Right cardiac atrium (tissue), 5 donors: ENCODE measurements around the gene OR8G5. TPM values are rescaled to one million over a fixed set of nuclear protein-coding genes. Genes with fewer than 3 reads are reported as not detected.

Experiments
- ATAC-seq, 2 donors: fragments of 200-7000 bp; cut with Tn5 transposase; one replicate each; pipeline versions ENCODE4 v1.8.0 to v1.9.1; 2020; ENCODE audit warnings: moderate library complexity in 2 of 2, mild to moderate bottlenecking in 1 of 2
- DNase-seq, 3 donors: peaks; one replicate each; pipeline ENCODE4 v3.0.0-alpha.2; 2020
- H3K27ac ChIP-seq: one replicate; pipeline ENCODE4 v1.5.1; 2013; ENCODE audit warnings: mild to moderate bottlenecking, low read length, control low read depth, moderate library complexity
- H3K27me3 ChIP-seq: one replicate; pipeline ENCODE4 v1.6.1; 2013; ENCODE audit not compliant: control insufficient read depth, insufficient read depth
- H3K4me1 ChIP-seq: one replicate; pipeline ENCODE4 v1.6.1; 2013; ENCODE audit warnings: low read length; ENCODE audit not compliant: control insufficient read depth, insufficient read depth
- H3K4me3 ChIP-seq: one replicate; pipeline ENCODE4 v1.5.1; 2013; ENCODE audit warnings: low read length, control low read depth
- H3K9me3 ChIP-seq: one replicate; pipeline ENCODE4 v1.6.1; 2013; ENCODE audit warnings: low read length; ENCODE audit not compliant: control insufficient read depth
- WGBS: extraction: QIAGEN DNeasy Blood & Tissue Kit; methylation state at CpG from one replicate; pipeline ENCODE4 v1.1.7; 2013; 5-methylcytosine and 5-hydroxymethylcytosine counted together
- intact Hi-C, 4 donors: fragments of 100-400 bp; cut with DNase I; formaldehyde crosslinking; loops; one replicate each; pipeline versions ENCODE4 v1.11.0 to v1.14.0; 2022 to 2023
- polyA plus RNA-seq: library from polyadenylated mRNA; stranded (reverse); fragments of 200-250 nt; gene quantifications from one replicate; pipeline ENCODE4 v1.2.3, GENCODE V29; 2013
- total RNA-seq, 4 donors: library from RNA; stranded (reverse); fragmentation: NEBNext Ultra II Directional; extraction: Animal tissue kit (Norgen Biotek cat#: 25700); gene quantifications; one replicate each; pipeline ENCODE4 v1.2.1, GENCODE V29; 2021
- donor health status: healthy with polysubstance abuse.
- donor health status: DM: no; HTN: yes; CAD: no.
- donor health status: DM: no; HTN: no; CAD: no.
- donor health status: DM: no; HTN: yes; CAD: no; lungs with severe emphysema.
- donor health status: DM: yes; HTN: yes; CAD: no.

OR8G5 gene
- total and polyA plus RNA-seq, 5 donors: not detected

DNA sequence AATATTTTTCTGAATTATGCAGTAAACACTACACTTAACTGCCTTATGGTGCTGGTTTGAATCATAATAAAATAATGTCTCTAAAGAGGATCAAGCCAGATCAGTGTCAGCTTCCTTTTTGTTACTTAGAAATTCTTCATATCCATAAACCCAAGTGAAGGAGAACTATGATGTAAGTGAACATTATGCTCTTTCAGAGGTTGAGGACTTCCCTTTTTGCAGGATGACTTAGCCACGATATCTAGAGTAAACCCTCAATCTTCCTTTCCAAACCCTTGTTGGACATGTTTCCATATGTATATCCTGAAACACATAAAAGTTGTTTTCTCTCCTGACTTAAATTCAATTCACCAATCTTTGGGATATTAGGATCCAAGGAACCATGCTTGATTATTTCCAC is 38.5 kb downstream of the OR8G5 start:
- intact Hi-C loops: no loop called here
- DNase-seq (no peak), ATAC-seq (no peak)
- no peaks in the 10 kb centered on the region for H3K4me1 ChIP-seq
- H3K27me3 ChIP-seq: no peaks in the 10 kb centered on the region
- no peak overlapping the region for H3K27ac ChIP-seq
- WGBS: 66% methylated on average over 1 of the region's 1 CpG
- no peak overlapping the region for H3K4me3 ChIP-seq
- H3K9me3 ChIP-seq: no peaks in the 10 kb centered on the region

DNA sequence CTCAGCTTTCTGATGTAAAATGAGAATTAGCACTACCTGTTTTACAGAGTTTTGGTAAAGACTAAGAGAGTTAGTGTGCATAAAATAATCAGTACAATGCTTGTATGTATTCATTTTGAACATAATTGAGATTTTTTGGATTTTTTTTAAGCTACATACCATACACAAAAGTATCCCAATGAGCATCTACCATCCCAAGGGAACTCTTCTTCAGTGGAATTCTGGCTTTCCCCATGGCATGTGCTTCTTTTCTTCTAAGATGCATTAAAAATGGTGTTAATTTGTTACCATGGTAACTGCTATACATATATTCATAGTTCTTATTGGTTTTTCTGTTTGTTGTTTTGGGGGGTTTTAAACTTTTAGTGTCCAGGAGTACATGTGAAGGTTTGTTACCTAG is 39.8 kb downstream of the OR8G5 start:
- ATAC-seq: no peak
- Histone ChIP-seq H3K4me1 (no peaks in the 10 kb centered on the region), H3K27me3 (no peaks in the 10 kb centered on the region), H3K9me3 (no peaks in the 10 kb centered on the region), H3K4me3 (no peak overlapping the region), H3K27ac (no peak overlapping the region)
- intact Hi-C loops: no loop called here
- DNase-seq: no peak

DNA sequence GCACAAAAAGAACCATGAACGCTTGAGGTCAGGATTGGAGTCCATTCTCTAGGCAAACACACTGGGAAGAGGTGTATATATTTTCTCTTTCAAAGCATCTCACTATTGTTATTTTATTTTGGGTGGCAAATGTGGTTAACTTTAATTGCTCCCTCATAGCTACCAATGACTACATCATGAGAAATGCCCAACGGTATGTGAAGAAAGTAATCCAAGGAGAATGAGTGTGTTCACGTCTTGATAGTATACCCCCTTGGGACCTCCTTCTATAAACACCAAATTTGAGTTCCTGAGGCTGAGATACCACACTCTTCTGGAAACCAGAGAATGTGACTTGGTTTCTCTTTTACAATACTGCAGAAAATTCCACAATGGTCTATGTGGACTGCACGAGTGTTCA is 41.7 kb downstream of the OR8G5 start:
- Histone ChIP-seq H3K27ac (no peak overlapping the region), H3K4me3 (no peak overlapping the region), H3K27me3 (no peaks in the 10 kb centered on the region), H3K9me3 (no peaks in the 10 kb centered on the region), H3K4me1 (no peaks in the 10 kb centered on the region)
- WGBS: 79% methylated on average over 4 of the region's 4 CpGs
- DNase-seq (no peak), ATAC-seq (no peak)
- intact Hi-C loops: no loop called here

- DNase-seq: no peak
- WGBS: 74% methylated on average over 3 of the region's 3 CpGs
- intact Hi-C loops: no loop called here
- Histone ChIP-seq H3K27ac (no peak overlapping the region), H3K4me3 (no peak overlapping the region), H3K27me3 (no peaks in the 10 kb centered on the region), H3K9me3 (no peaks in the 10 kb centered on the region), H3K4me1 (no peaks in the 10 kb centered on the region)
- no peak for ATAC-seq
Observed at GRCh38 chr11:124301548-124301947, 45.4 kb downstream of the OR8G5 start.

DNA sequence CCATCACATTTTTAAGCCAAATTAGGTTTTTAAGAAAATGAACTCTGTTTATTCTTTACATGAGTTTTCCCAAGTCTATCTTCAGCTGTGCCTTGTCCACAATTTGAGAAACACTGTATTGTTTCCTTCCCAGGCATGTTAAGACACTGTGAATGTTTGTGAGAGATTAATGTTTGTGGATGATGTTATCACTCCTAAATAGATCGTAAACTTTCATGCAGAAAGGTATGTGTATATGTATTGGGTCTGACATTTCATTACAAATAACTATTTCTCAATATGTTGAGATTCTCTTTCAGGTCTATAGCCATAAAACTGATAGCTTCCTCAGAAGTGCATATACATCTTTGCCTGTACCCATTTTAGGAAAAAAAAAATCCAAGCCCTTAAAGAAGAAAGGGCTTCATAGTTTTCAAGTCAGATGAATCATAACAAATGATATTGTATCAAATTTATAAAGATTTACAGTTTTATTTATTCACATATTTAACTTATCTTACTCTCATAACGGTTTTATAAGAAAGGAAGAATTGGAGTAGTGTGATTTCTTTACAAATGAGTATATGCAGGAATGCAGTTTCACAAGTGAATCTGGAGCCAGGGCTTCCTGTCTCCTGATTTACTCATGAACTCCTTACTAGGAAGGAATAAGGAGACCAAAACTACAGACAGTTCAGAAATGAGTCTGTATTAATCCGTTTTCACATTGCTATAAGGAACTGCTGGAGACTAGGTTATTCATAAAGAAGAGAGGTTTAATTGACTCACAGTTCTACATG is 46.4 kb downstream of the OR8G5 start:
- 44% methylated on average over 3 of the region's 3 CpGs for WGBS
- Histone ChIP-seq H3K4me3 (no peak overlapping the region), H3K9me3 (no peaks in the 10 kb centered on the region), H3K27ac (no peak overlapping the region), H3K4me1 (no peaks in the 10 kb centered on the region), H3K27me3 (no peaks in the 10 kb centered on the region)
- no peak for ATAC-seq
- no peak for DNase-seq
- intact Hi-C loops: no loop called here

- no peak overlapping the region for H3K27ac ChIP-seq
- DNase-seq (no peak), ATAC-seq (no peak)
- no peaks in the 10 kb centered on the region for H3K27me3 ChIP-seq
- H3K9me3 ChIP-seq: no peaks in the 10 kb centered on the region
- H3K4me1 ChIP-seq: no peaks in the 10 kb centered on the region
- no peak overlapping the region for H3K4me3 ChIP-seq
- intact Hi-C loops: no loop called here
Observed at GRCh38 chr11:124307093-124307492, 50.9 kb downstream of the OR8G5 start.

DNA sequence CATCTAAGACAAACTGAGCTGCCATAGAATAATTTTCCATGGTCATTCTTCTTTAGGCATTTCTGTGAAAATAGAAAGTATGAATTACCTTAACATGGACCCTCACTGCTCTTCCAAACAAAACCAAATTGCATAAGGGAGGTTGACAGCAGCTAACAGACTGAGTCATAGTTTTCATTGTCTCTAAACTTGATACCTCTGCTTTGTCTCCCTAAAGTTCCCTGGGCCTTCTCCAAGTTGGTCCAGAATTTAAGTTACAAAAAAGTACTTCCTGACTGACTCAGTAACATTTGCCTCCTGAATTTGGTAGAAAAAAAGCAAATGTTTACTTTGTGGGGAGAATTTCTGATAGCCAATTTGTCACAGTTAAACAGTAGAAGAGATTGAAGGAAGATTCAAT is 54.5 kb downstream of the OR8G5 start:
- H3K9me3 ChIP-seq: no peaks in the 10 kb centered on the region
- H3K4me1 ChIP-seq: no peaks in the 10 kb centered on the region
- no peak overlapping the region for H3K4me3 ChIP-seq
- intact Hi-C loops: no loop called here
- H3K27me3 ChIP-seq: no peaks in the 10 kb centered on the region
- no peak for ATAC-seq
- no peak for DNase-seq
- no peak overlapping the region for H3K27ac ChIP-seq

- WGBS: 75% methylated on average over 5 of the region's 5 CpGs
- ATAC-seq (no peak), DNase-seq (no peak)
- Histone ChIP-seq H3K9me3 (no peaks in the 10 kb centered on the region), H3K27ac (no peak overlapping the region), H3K27me3 (no peaks in the 10 kb centered on the region), H3K4me3 (no peak overlapping the region), H3K4me1 (no peaks in the 10 kb centered on the region)
- intact Hi-C loops: no loop called here
Observed at GRCh38 chr11:124311269-124311668, 55.1 kb downstream of the OR8G5 start.

GRCh38 chr11:124311670-124312069 is 55.5 kb downstream of the OR8G5 start:
- ATAC-seq: no peak

DNA sequence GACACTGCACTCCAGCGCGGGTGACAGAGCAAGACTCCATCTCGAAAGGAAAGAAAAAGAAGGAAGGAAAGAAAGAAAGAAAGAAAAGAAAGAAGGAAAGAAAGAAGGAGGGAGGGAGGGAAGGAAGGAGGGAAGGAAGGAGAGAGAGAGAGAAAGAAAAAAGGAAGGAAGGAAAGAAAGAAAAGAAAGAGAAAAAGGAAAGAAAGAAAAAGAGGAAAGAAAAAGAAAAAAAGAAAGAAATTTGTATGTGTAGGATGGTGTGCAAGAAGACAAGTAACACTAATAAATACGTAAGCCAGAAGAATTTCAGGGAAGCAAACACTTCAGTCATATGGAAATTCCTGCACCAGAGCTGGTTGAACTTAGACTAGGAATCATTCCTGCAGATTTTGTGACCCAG is 57.0 kb downstream of the OR8G5 start:
- WGBS: 87% methylated on average over 4 of the region's 4 CpGs
- DNase-seq (no peak), ATAC-seq (no peak)
- intact Hi-C loops: no loop called here
- no peaks in the 10 kb centered on the region for H3K27me3 ChIP-seq
- H3K27ac ChIP-seq: no peak overlapping the region
- H3K9me3 ChIP-seq: no peaks in the 10 kb centered on the region
- no peak overlapping the region for H3K4me3 ChIP-seq
- H3K4me1 ChIP-seq: no peaks in the 10 kb centered on the region

More at GRCh38 chr11:124311670-124312069, 55.5 kb downstream of the OR8G5 start:
- Histone ChIP-seq H3K27ac (no peak overlapping the region), H3K4me3 (no peak overlapping the region), H3K4me1 (no peaks in the 10 kb centered on the region), H3K27me3 (no peaks in the 10 kb centered on the region), H3K9me3 (no peaks in the 10 kb centered on the region)
- intact Hi-C loops: no loop called here
- no peak for DNase-seq

- no peak for DNase-seq
- intact Hi-C loops: no loop called here
- Histone ChIP-seq H3K4me1 (no peaks in the 10 kb centered on the region), H3K27me3 (no peaks in the 10 kb centered on the region), H3K27ac (no peak within 1 kb of the TSS), H3K4me3 (no peak within 1 kb of the TSS), H3K9me3 (no peaks in the 10 kb centered on the region)
- 80% methylated on average over 2 of the region's 2 CpGs for WGBS
- no peak for ATAC-seq
Observed at GRCh38 chr11:124313849-124314248, 57.7 kb downstream of the OR8G5 start, which contains the start of gene OR8D1. TSS of gene OR8D1 (minus strand) at chr11:124313949. CDS start at chr11:124310766, 3,183 bp downstream.

GRCh38 chr11:124315052-124315451 is 58.9 kb downstream of the OR8G5 start:
- Histone ChIP-seq H3K27ac (no peak overlapping the region), H3K4me3 (no peak overlapping the region), H3K27me3 (no peaks in the 10 kb centered on the region), H3K4me1 (no peaks in the 10 kb centered on the region), H3K9me3 (no peaks in the 10 kb centered on the region)
- no peak for DNase-seq
- ATAC-seq: no peak
- WGBS: 59% methylated on average over 3 of the region's 3 CpGs
- intact Hi-C loops: no loop called here
